NCI-H226 (cell line): ENCODE measurements around the gene GRIP2.

ENCODE experiments used
- DNase-seq: peaks from one replicate; pipeline ENCODE4 v3.0.0-alpha.2; 2015

Gene GRIP2

DNA sequence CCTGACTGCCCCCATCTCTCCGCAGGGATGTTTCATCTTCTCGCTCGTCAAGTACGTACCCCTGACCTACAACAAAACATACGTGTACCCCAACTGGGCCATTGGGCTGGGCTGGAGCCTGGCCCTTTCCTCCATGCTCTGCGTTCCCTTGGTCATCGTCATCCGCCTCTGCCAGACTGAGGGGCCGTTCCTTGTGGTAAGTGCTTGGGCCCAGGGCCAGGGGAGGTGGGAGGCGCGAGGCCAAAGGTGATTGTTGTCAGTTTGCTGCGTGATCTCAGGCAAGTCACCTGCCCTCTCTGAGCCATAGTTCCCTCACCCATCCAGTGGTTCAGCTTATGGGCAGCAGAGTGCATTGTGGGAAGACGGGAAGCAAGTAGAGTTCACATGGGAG is 58.5 kb downstream of the GRIP2 start:
- DNase-seq, result no peak

GRCh38 chr3:14481018-14481645 is 59.0 kb downstream of the GRIP2 start:
- no peak for DNase-seq

- peak; percentile 98 for DNase-seq
Measured at GRCh38 chr3:14480207-14481017, 59.7 kb downstream of the GRIP2 start.

DNA sequence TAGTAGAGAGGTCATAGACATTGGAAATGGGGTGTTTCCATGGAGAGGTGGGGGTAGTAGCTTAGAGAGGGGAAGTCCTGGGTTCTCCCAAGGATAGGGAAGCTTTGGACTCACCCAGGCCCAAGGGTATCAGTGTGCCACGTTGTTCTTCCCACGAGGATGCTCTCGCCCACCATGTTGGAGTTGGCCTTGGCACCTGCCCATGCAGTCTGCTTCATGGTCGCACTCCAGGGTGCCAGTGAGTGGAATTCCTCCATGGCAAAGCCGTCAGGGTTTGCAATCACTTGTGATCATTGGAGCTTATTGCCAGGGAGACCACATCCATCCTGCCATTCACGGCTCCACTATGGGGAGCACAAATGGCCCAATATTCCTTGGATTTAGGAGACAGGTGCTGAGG is 60.6 kb downstream of the GRIP2 start:
- no peak for DNase-seq

GRCh38 chr3:14478956-14479550 is 61.1 kb downstream of the GRIP2 start:
- no peak for DNase-seq

GRCh38 chr3:14477311-14477935 is 62.7 kb downstream of the GRIP2 start:
- DNase-seq, result no peak

GRCh38 chr3:14476583-14477265 is 63.4 kb downstream of the GRIP2 start:
- no peak for DNase-seq

GRCh38 chr3:14475621-14476020 is 64.5 kb downstream of the GRIP2 start:
- DNase-seq, result no peak

DNA sequence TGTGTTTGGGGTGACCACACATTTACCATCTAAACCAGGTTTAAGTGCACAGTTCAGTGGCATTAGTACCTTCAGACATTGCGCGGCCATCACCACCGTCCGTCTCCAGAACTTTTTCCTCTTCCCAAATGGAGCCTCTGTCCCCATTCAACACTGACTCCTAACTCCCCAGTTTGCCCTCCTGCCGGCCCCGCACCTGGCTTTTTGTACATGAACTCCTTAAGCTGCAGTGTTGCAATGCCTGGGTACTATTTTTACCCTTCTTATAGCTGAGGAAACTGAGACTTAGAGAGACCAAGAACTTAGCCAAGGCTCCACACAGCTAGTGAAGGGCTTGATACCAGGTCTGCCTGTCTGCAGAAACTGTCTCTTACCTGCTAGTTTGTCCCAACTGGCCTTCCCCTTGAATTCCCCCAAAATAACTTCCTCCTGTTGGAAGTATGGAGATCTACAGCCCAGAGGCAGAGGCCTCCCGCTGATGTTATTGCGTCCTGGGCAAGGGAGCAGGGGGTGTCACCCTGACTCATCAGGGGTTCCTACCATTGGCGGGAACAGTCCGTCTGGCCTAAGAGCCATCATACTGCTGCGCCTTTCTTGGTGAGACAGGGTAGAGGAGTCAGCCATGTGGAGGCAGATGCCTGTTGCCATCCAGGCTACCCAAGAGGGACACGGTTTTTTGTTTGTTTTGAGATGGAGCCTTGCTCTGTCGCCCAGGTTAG is 65.6 kb downstream of the GRIP2 start:
- DNase-seq, result no peak

DNA sequence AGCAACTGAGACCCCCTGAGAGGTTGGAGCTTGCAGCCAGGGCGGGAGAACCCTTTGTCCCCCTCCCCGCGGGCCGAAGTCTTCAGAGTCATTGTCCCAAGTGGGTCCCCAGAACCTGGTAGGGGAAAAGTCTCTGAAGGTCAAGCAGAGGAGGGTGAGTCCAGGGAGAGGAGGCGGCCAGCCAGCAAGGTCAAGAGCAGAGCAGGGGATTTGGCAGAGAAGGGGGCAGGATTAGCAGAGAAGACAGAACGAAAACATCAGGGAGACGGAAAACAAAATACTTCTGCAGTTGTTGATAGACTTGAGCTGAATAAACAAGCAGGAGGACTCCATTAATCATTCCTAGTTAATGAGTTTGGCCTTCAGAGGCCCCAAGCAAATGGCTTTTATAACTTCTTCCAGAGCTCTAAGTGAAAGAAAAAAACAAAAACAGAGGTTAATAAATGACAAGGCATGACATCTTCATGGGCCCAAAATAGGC is 66.7 kb downstream of the GRIP2 start:
- DNase-seq, result no peak

GRCh38 chr3:14472471-14473351 is 67.4 kb downstream of the GRIP2 start:
- peak; percentile 95 for DNase-seq

- DNase-seq, result no peak
Measured at GRCh38 chr3:14471690-14472089, 68.5 kb downstream of the GRIP2 start.

GRCh38 chr3:14471016-14471415 is 69.1 kb downstream of the GRIP2 start:
- no peak for DNase-seq

DNA sequence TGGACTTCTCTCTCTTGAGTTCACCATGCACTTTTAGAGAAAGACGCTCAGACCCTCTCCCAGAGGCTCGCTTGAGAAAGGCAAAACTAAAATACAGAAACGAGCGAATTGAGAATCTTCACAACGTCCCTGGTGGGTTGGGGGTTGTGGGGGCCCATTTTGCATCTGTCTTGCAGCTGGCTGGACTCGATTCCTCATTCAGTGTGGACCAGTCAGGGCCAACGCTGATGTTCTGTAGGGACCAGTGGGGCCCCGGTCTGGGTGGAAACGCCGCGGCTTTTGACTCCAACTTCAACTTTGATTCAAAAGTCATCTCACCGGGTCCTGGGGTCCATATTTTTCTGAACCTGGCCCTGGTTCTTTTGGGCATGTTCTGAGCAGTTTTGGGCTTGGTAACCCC is 69.7 kb downstream of the GRIP2 start:
- DNase-seq, result no peak

DNA sequence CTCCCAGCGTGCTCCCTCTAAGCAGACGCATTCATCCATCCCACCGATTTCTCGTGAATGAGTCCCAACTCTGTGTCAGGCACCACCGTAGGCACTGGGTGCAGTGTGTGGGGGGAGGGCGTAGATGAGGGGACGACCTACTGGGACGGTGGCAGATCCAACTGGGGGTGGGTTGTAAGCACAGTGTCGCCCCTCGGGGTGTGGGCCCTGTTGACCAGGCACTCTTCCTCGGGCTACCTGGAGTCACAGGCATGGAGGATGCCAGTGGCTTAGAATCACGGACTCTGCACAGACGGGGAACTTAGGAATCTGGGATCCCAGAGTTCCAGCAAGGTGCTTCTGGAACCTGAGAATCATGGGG is 71.5 kb downstream of the GRIP2 start:
- no peak for DNase-seq

DNA sequence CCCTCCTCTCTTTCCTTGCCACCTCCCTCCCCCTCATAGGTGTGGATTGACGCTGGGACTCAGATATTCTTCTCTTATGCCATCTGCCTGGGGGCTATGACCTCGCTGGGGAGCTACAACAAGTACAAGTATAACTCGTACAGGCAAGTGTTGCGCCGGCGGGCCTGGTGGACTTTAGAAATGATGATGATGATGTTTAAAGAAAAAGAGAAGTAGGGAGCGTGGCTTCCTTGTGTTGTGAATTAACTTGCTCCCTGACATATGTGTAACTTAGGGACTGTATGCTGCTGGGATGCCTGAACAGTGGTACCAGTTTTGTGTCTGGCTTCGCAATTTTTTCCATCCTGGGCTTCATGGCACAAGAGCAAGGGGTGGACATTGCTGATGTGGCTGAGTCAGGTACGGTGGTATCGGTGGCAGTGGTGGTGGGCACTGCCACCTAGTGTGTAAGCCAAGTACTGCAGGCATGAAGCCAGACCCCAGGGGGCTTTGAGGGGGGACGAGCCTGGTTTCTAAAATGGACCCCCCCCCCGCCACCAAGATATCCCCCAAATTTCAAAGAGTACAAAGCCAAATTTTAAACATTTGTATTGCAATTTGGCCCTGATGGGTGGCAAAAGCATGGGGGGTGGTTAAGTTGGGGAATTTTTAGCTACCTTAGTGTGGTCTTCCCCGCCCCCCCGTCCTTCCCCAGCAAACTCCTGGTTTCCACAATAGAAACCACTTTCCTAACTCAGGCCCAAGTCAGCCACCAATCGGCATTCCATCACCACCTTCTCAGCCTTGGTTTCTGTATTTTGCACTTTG is 72.1 kb downstream of the GRIP2 start:
- no peak for DNase-seq

DNA sequence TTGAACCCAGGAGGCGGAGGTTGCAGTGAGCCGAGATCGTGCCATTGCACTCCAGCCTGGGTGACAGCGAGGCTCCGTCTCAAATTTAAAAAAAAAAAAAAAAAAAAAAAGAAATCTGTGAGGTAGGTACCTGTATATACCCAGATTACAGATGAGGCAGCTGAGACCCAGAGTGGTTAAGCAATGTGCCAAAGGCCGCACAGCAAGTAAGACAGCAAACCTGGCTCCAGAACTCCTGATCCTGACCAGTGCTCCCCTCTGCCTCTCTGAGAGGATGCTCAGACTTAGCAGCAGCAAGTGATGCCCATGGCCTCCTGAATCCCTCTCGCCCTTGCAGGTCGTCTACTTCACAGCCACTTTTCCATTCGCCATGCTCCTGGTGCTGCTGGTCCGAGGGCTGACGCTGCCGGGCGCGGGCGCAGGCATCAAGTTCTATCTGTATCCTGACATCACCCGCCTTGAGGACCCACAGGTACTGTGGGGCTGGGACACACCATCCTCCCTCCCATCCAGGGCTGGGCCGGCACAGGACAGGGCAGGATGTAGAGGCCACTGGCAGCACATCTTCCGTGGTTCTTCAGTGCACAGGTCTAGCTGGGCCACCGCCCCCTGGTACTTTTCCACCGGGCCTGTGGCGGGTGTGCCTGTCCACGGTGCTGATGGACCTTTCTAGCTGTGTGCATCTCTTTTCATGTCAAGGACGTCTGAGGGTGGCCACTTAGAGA is 73.8 kb downstream of the GRIP2 start:
- no peak for DNase-seq

DNA sequence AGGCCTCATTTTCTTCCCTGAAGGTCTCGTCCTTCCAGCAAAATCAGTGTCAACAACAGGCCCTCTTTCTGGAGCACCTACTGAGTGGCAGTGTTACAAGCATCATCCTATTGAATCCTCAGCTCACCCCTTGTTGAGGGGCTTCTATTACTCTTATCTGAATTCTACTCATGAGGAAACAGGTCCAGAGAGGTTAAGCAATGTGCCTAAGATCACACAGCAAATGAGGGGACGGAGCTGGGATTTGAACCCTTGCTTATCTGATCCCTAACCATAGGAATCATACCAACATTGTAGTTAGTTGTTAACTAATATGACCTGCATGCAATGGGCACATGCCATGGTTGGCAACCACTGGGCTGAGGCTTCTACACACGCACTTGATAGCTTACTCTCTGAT is 74.7 kb downstream of the GRIP2 start:
- DNase-seq, result no peak

- no peak for DNase-seq
Measured at GRCh38 chr3:14464521-14464920, 75.6 kb downstream of the GRIP2 start.

DNA sequence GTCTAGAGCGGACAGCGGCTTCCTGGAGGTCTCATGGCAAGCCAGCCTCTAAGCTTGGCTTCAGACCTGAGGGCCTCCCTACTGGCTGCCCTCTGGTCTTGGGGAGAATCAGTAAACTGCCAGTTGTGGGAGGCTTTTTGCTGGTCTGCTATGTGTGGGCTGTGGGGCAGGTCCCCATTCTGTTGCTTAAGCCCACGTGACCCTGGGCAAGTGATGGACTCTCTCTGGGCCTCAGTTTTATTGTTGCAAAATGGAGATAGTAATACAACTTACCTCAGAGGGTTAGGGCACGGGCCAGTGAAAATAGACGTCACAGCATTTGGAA is 76.0 kb downstream of the GRIP2 start:
- DNase-seq, result no peak
